MM.1S (cell line): ENCODE data around the gene TMEM106A.

ENCODE experiments used
- EZH2 ChIP-seq: fragments of 300-600 bp; sonication (generic); optimal IDR thresholded peaks from 2 replicates; pipeline ENCODE3; 2017; ENCODE audit warnings: low read depth, mild to moderate bottlenecking, antibody characterized with exemption, low read length, mixed read lengths
- TF ChIP-seq, protein P1 (sequence below): fragments of 300-600 bp; sonication (generic); IDR thresholded peaks from 2 replicates; pipeline ENCODE4 v1.5.1; 2016; ENCODE audit warnings: antibody characterized with exemption, low read length, mixed read lengths

DNA sequence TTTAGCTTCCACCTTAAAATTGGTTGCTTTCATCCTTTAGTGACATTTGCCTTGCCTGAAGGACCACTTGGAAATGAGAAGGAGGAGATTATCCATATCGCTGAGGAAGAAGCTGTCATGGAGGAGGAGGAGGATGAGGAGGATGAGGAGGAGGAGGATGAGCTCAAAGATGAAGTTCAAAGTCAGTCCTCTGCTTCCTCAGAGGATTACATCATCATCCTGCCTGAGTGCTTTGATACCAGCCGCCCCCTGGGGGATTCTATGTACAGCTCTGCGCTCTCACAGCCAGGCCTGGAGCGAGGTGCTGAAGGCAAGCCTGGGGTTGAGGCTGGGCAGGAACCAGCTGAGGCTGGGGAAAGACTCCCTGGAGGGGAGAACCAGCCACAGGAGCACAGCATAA is 11.5 kb upstream of the TMEM106A start:
- TF ChIP-seq, protein P1, sequence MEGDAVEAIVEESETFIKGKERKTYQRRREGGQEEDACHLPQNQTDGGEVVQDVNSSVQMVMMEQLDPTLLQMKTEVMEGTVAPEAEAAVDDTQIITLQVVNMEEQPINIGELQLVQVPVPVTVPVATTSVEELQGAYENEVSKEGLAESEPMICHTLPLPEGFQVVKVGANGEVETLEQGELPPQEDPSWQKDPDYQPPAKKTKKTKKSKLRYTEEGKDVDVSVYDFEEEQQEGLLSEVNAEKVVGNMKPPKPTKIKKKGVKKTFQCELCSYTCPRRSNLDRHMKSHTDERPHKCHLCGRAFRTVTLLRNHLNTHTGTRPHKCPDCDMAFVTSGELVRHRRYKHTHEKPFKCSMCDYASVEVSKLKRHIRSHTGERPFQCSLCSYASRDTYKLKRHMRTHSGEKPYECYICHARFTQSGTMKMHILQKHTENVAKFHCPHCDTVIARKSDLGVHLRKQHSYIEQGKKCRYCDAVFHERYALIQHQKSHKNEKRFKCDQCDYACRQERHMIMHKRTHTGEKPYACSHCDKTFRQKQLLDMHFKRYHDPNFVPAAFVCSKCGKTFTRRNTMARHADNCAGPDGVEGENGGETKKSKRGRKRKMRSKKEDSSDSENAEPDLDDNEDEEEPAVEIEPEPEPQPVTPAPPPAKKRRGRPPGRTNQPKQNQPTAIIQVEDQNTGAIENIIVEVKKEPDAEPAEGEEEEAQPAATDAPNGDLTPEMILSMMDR, result no peak
- no peak for TF ChIP-seq EZH2
